ENCODE measurements around the gene KLK11.

GRCh38 chr19:50974702-50975556 lies 51.5 kb downstream of the KLK11 start:
- no peak for TF ChIP-seq POLR2A (IDR thresholded peaks at IDR 0.05)
- TF ChIP-seq, protein P1, sequence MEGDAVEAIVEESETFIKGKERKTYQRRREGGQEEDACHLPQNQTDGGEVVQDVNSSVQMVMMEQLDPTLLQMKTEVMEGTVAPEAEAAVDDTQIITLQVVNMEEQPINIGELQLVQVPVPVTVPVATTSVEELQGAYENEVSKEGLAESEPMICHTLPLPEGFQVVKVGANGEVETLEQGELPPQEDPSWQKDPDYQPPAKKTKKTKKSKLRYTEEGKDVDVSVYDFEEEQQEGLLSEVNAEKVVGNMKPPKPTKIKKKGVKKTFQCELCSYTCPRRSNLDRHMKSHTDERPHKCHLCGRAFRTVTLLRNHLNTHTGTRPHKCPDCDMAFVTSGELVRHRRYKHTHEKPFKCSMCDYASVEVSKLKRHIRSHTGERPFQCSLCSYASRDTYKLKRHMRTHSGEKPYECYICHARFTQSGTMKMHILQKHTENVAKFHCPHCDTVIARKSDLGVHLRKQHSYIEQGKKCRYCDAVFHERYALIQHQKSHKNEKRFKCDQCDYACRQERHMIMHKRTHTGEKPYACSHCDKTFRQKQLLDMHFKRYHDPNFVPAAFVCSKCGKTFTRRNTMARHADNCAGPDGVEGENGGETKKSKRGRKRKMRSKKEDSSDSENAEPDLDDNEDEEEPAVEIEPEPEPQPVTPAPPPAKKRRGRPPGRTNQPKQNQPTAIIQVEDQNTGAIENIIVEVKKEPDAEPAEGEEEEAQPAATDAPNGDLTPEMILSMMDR (IDR thresholded peaks at IDR 0.05): no peak
- TF ChIP-seq POLR2AphosphoS5 (IDR thresholded peaks at IDR 0.05): no peak
- TF ChIP-seq EP300 (IDR thresholded peaks at IDR 0.05): no peak

Measured in sigmoid colon (tissue), 4 donors.